H1 (cell line): ENCODE results near the gene PTGIR. TPM values are rescaled to one million over a fixed set of nuclear protein-coding genes. Genes with fewer than 3 reads are reported as not detected.

Experiments used
- CTCF ChIA-PET: fragments of 300-600 bp; sonication (Branson Sonifier 250); formaldehyde crosslinking; loops from one replicate; lab custom pipeline; 2021; ENCODE audit not compliant: partially characterized antibody; lab: Charles Lee
- POLR2A ChIA-PET: fragments of 300-600 bp; sonication (Branson Sonifier 250); formaldehyde crosslinking; loops from one replicate; lab custom pipeline; 2021; ENCODE audit warnings: inconsistent platforms; ENCODE audit not compliant: partially characterized antibody; lab: Charles Lee
- DNase-seq, 2 experiments: peaks; one replicate each; pipeline versions ENCODE4 v3.0.0 to v3.0.0-alpha.2; 2010 to 2022; ENCODE audit warnings: low spot score in 2 of 2, low read depth in 1 of 2, mixed read lengths in 1 of 2
- FAIRE-seq: peaks from 2 replicates; lab custom pipeline; 2011; peaks lifted over from hg19 to GRCh38; lab: Jason Lieb, UNC
- H2AFZ ChIP-seq: 2 replicates; pipeline ENCODE4 v1.8.1; 2012; ENCODE audit warnings: low read length, inconsistent platforms
- H2AK5ac ChIP-seq: 2 replicates; pipeline ENCODE4 v1.6.1; 2013; ENCODE audit warnings: low read depth, low read length
- H2BK120ac ChIP-seq: replicated peaks from 2 replicates; pipeline ENCODE3; 2013; ENCODE audit warnings: low read depth, low read length, inconsistent platforms
- H2BK12ac ChIP-seq: 2 replicates; pipeline ENCODE4 v1.6.1; 2013; ENCODE audit warnings: low read depth, low read length
- H2BK15ac ChIP-seq: 2 replicates; pipeline ENCODE4 v1.6.1; 2013; ENCODE audit warnings: low read length
- H2BK20ac ChIP-seq: 2 replicates; pipeline ENCODE4 v1.6.1; 2013; ENCODE audit warnings: low read length
- H2BK5ac ChIP-seq: 2 replicates; pipeline ENCODE4 v1.6.1; 2013; ENCODE audit warnings: low read depth, low read length
- H3K14ac ChIP-seq: 2 replicates; pipeline ENCODE4 v1.6.1; 2013; ENCODE audit warnings: inconsistent platforms; ENCODE audit not compliant: insufficient read length
- H3K18ac ChIP-seq: 2 replicates; pipeline ENCODE4 v1.6.1; 2013; ENCODE audit warnings: low read length; ENCODE audit errors: extremely low read depth
- H3K23ac ChIP-seq: 2 replicates; pipeline ENCODE4 v1.6.1; 2013; ENCODE audit warnings: inconsistent platforms; ENCODE audit not compliant: insufficient read length
- H3K23me2 ChIP-seq: 2 replicates; pipeline ENCODE4 v1.6.1; 2013; ENCODE audit warnings: low read depth, low read length
- H3K27ac ChIP-seq: 2 replicates; pipeline ENCODE4 v1.6.1; 2011; ENCODE audit warnings: low read depth, low read length, inconsistent platforms
- H3K27me3 ChIP-seq, 4 experiments: replicated peaks in 1 of 4; 1 replicate in 1 of 4; 2 replicates in 3 of 4; pipeline versions ENCODE4 v1.6.1 to v1.8.1; 2011 to 2013; ENCODE audit warnings: low read length in 3 of 4, mild to moderate bottlenecking in 3 of 4, inconsistent platforms in 2 of 4, mixed read lengths in 2 of 4, moderate library complexity in 1 of 4; ENCODE audit not compliant: control insufficient read depth in 3 of 4, insufficient read depth in 3 of 4; ENCODE audit errors: extremely low read depth in 1 of 4
- H3K36me3 ChIP-seq, 4 experiments: 2 replicates each; pipeline versions ENCODE4 v1.6.1 to v1.8.1; 2011 to 2013; ENCODE audit warnings: mild to moderate bottlenecking in 4 of 4, low read length in 3 of 4, moderate library complexity in 2 of 4, control low read depth in 1 of 4, inconsistent platforms in 1 of 4; ENCODE audit not compliant: insufficient read depth in 4 of 4, control insufficient read depth in 2 of 4
- H3K4ac ChIP-seq: replicated peaks from 2 replicates; pipeline ENCODE3; 2013; ENCODE audit warnings: low read length, low read depth, mixed read lengths, inconsistent platforms; ENCODE audit not compliant: insufficient read length
- H3K4me1 ChIP-seq, 4 experiments: replicated peaks in 1 of 4; 1 replicate in 1 of 4; 2 replicates in 3 of 4; pipeline versions ENCODE4 v1.6.1 to v1.8.1; 2011 to 2013; ENCODE audit warnings: low read length in 3 of 4, inconsistent platforms in 2 of 4, mixed read lengths in 1 of 4; ENCODE audit not compliant: insufficient read depth in 4 of 4, control insufficient read depth in 3 of 4
- H3K4me2 ChIP-seq, 2 experiments: 2 replicates each; pipeline versions ENCODE4 v1.6.1 to v1.8.1; 2011 to 2013; ENCODE audit warnings: low read depth in 2 of 2, low read length in 2 of 2, control low read depth in 1 of 2, inconsistent platforms in 1 of 2, mild to moderate bottlenecking in 1 of 2; ENCODE audit not compliant: insufficient read depth in 1 of 2
- H3K4me3 ChIP-seq, 4 experiments: fragments of 200-600, 300-600 bp in 1 of 4; sonication (generic), shearing (Covaris generic), sonication (Bioruptor Twin) in 1 of 4; 2 replicates each; pipeline versions ENCODE4 v1.5.1 to v1.8.1; 2011 to 2016; ENCODE audit warnings: low read length in 4 of 4, low read depth in 3 of 4, control low read depth in 2 of 4, inconsistent platforms in 2 of 4, mild to moderate bottlenecking in 2 of 4, mixed read lengths in 1 of 4, moderate library complexity in 1 of 4; ENCODE audit not compliant: insufficient read depth in 2 of 4; ENCODE audit errors: extremely low read depth in 1 of 4
- H3K56ac ChIP-seq: replicated peaks from 2 replicates; pipeline ENCODE3; 2013; ENCODE audit warnings: low read depth, mild to moderate bottlenecking, mixed read lengths, low read length, inconsistent platforms; ENCODE audit not compliant: insufficient read length
- H3K79me1 ChIP-seq: 2 replicates; pipeline ENCODE4 v1.6.1; 2013; ENCODE audit warnings: low read depth, low read length, control low read depth
- H3K79me2 ChIP-seq, 2 experiments: 2 replicates each; pipeline versions ENCODE4 v1.6.1 to v1.8.1; 2012 to 2013; ENCODE audit warnings: low read length in 2 of 2, mild to moderate bottlenecking in 2 of 2, inconsistent platforms in 1 of 2; ENCODE audit not compliant: insufficient read depth in 2 of 2, control insufficient read depth in 1 of 2
- H3K9ac ChIP-seq, 4 experiments: replicated peaks in 1 of 4; 1 replicate in 1 of 4; 2 replicates in 3 of 4; pipeline versions ENCODE4 v1.6.1 to v1.8.1; 2011 to 2013; ENCODE audit warnings: low read depth in 3 of 4, low read length in 3 of 4, control low read depth in 2 of 4, mild to moderate bottlenecking in 2 of 4, moderate library complexity in 2 of 4, inconsistent platforms in 1 of 4; ENCODE audit errors: extremely low read depth in 1 of 4
- H3K9me3 ChIP-seq, 2 experiments: 2 replicates each; pipeline versions ENCODE4 v1.6.1 to v1.8.1; 2012 to 2013; ENCODE audit warnings: mild to moderate bottlenecking in 2 of 2, moderate library complexity in 2 of 2, control low read depth in 1 of 2, inconsistent platforms in 1 of 2, low read depth in 1 of 2, low read length in 1 of 2, mixed read lengths in 1 of 2; ENCODE audit not compliant: insufficient read depth in 2 of 2
- H4K20me1 ChIP-seq, 2 experiments: replicated peaks in 1 of 2; 2 replicates each; pipeline versions ENCODE3 to v1.8.1; 2011 to 2013; ENCODE audit warnings: inconsistent platforms in 2 of 2, low read length in 2 of 2, mild to moderate bottlenecking in 1 of 2; ENCODE audit not compliant: insufficient read depth in 2 of 2, control insufficient read depth in 1 of 2
- H4K5ac ChIP-seq: 2 replicates; pipeline ENCODE4 v1.6.1; 2013; ENCODE audit warnings: low read length, low read depth, mixed read lengths, inconsistent platforms; ENCODE audit not compliant: insufficient read length
- H4K8ac ChIP-seq: 2 replicates; pipeline ENCODE4 v1.8.0; 2013; ENCODE audit warnings: mild to moderate bottlenecking, moderate library complexity, low read length, inconsistent platforms; ENCODE audit not compliant: insufficient read depth; ENCODE audit errors: extremely low read depth
- H4K91ac ChIP-seq: replicated peaks from 2 replicates; pipeline ENCODE3; 2013; ENCODE audit warnings: low read length, mixed read lengths, inconsistent platforms; ENCODE audit not compliant: insufficient read length
- ASH2L ChIP-seq: fragments of 200-600, 300-600 bp; sonication (generic); IDR thresholded peaks from one replicate; pipeline ENCODE4 v1.7.1; 2017; ENCODE audit warnings: low read length
- CBX8 ChIP-seq: fragments of 300-800, 300-1000 bp; sonication (generic); IDR thresholded peaks from 2 replicates; pipeline ENCODE4 v1.7.1; 2016; ENCODE audit warnings: low read depth, low read length, borderline replicate concordance
- CEBPB ChIP-seq: IDR thresholded peaks from 2 replicates; pipeline ENCODE4 v1.6.1; 2012; ENCODE audit warnings: low read depth, low read length
- CHD2 ChIP-seq: IDR thresholded peaks from 2 replicates; pipeline ENCODE4 v1.6.1; 2012; ENCODE audit warnings: low read length, improper control_type of control experiment
- CREB1 ChIP-seq: IDR thresholded peaks from 2 replicates; pipeline ENCODE4 v1.6.1; 2012; ENCODE audit warnings: inconsistent platforms
- EZH2 ChIP-seq: fragments of 200-600 bp; sonication (generic); IDR thresholded peaks from 2 replicates; pipeline ENCODE4 v1.7.1; 2012; ENCODE audit warnings: low read depth, mild to moderate bottlenecking, moderate library complexity, low read length, inconsistent platforms; ENCODE audit not compliant: severe bottlenecking
- HDAC6 ChIP-seq: IDR thresholded peaks from one replicate; pipeline ENCODE4 v1.7.1; 2012; ENCODE audit warnings: low read depth, mild to moderate bottlenecking, inconsistent platforms, low read length, moderate library complexity
- KDM4A ChIP-seq: IDR thresholded peaks from one replicate; pipeline ENCODE4 v1.7.1; 2012; ENCODE audit warnings: low read depth, mild to moderate bottlenecking, moderate library complexity, low read length, inconsistent platforms; ENCODE audit not compliant: severe bottlenecking
- RBBP5 ChIP-seq: IDR thresholded peaks from 2 replicates; pipeline ENCODE4 v1.7.1; 2012; ENCODE audit warnings: low read depth, mild to moderate bottlenecking, inconsistent platforms, low read length, moderate library complexity, borderline replicate concordance
- SIX5 ChIP-seq: IDR thresholded peaks from 2 replicates; pipeline ENCODE4 v1.6.1; 2011; ENCODE audit warnings: mild to moderate bottlenecking, low read depth, low read length
- WGBS, 2 experiments: shearing (Covaris generic) in 1 of 2; methylation state at CpG; one replicate each; pipeline versions ENCODE4 v1.1.6 to v1.1.7; 2013 to 2015; ENCODE audit warnings: low lambda C conversion rate in 2 of 2, mixed read lengths in 2 of 2, inconsistent platforms in 1 of 2, low coverage in 1 of 2, missing lambda C conversion rate in 1 of 2; ENCODE audit not compliant: insufficient replicate concordance in 2 of 2, insufficient coverage in 1 of 2, insufficient read length in 1 of 2; ENCODE audit errors: extremely low coverage in 1 of 2, missing lambda C conversion rate in 1 of 2; 5-methylcytosine and 5-hydroxymethylcytosine counted together
- polyA plus RNA-seq, 7 experiments: library from polyadenylated mRNA; depleted of rRNA in 3 of 7; stranded (reverse) in 5 of 7; unstranded in 2 of 7; fragments of >200 nt in 5 of 7; fragments of 200-250 nt in 2 of 7; gene quantifications; 1 replicate in 5 of 7; 2 replicates in 1 of 7; 4 replicates in 1 of 7; pipeline versions ENCODE4 v1.2.1 to v1.2.3, GENCODE V29; 2011 to 2013; ENCODE audit warnings: missing spikeins in 2 of 7, mixed read lengths in 2 of 7
- total RNA-seq: library from RNA; stranded (reverse); fragmentation: NEBNext Ultra II Directional; extraction: Animal tissue kit (Norgen Biotek cat#: 25700); gene quantifications from 2 replicates; pipeline ENCODE4 v1.2.1, GENCODE V29; 2021
- TF ChIP-seq, protein P1 (sequence below), 3 experiments: IDR thresholded peaks; 1 replicate in 2 of 3; 2 replicates in 1 of 3; pipeline versions ENCODE4 v1.5.1 to v1.6.1; 2011; ENCODE audit warnings: low read length in 3 of 3, mild to moderate bottlenecking in 3 of 3, inconsistent platforms in 2 of 3, low read depth in 1 of 3, moderate library complexity in 1 of 3; ENCODE audit not compliant: insufficient read depth in 1 of 3; ENCODE audit errors: control extremely low read depth in 1 of 3
- TF ChIP-seq, protein P2 (sequence below): IDR thresholded peaks from 2 replicates; pipeline ENCODE4 v1.6.1; 2012; ENCODE audit warnings: inconsistent platforms

Gene PTGIR
- total and polyA plus RNA-seq, 2 of the 8 experiments (the other 6 are each of a cell fraction or from before 2014, with no cell fraction given), result 0.15 TPM; not detected in 1

DNA sequence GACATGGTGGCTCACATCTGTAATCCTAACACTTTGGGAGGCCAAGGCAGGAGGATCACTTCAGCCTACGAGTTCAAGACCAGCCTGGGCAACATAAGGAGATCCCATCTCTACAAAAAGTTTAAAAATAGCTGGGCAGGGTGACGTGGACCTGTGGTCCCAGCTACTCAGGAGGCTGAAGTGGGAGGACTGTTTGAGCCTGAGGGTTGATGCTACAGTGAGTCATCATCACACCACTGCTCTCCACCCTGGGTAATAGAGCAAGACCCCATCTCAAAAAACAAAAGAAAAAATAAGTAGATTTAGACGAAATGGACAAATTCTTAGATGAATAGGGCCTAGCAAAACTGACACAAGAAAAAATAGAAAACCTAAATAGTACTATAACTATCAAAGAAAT, 21.5 kb upstream of the PTGIR start:
- H3K4me3 ChIP-seq, result no peak overlapping the region
- H2BK12ac ChIP-seq, result no peak overlapping the region
- no peak overlapping the region for H2BK5ac ChIP-seq
- no peak overlapping the region for H2BK120ac ChIP-seq
- H2AFZ ChIP-seq, result no peak overlapping the region
- H2BK20ac ChIP-seq, result no peak overlapping the region
- no peak overlapping the region for H3K18ac ChIP-seq
- no peak overlapping the region for H3K56ac ChIP-seq
- no peaks in the 10 kb centered on the region; a peak in 1 of 7 replicates for H3K4me1 ChIP-seq
- no peak overlapping the region for H4K91ac ChIP-seq
- no peak overlapping the region for H3K27ac ChIP-seq
- H4K8ac ChIP-seq, result no peak overlapping the region; the same call in 1 of the 2 replicates
- H2BK15ac ChIP-seq, result no peak overlapping the region
- no peak overlapping the region for H3K4me2 ChIP-seq
- ChIA-PET CTCF (interaction anchor here (0.5 to 2.7 kb wide), 2 partner anchors 16 to 103 kb away, joined by 3 to 17 read pairs; partner anchors contain the start of gene DACT3), POLR2A (no interaction called here)
- H3K36me3 ChIP-seq, result peaks cover 0 to 8% (median 0%) of the 10 kb centered on the region in 4 experiments; a peak in 1 of 8 replicates
- H3K9ac ChIP-seq, result no peak overlapping the region
- no peak overlapping the region for H4K5ac ChIP-seq
- H3K23ac ChIP-seq, result no peak overlapping the region
- H3K79me2 ChIP-seq, result no peaks in the 10 kb centered on the region
- H3K79me1 ChIP-seq, result no peaks in the 10 kb centered on the region
- FAIRE-seq (no peak), DNase-seq (no peak)
- no peak overlapping the region for H2AK5ac ChIP-seq
- H3K27me3 ChIP-seq, result peaks cover 30 to 45% (median 39%) of the 10 kb centered on the region in 4 experiments
- H3K9me3 ChIP-seq, result peaks cover 0 to 8% of the 10 kb centered on the region in 2 experiments; a peak in 1 of 4 replicates
- no peak overlapping the region for H3K4ac ChIP-seq
- peaks cover 7% of the 10 kb centered on the region; the same call in 1 of the 2 replicates for H3K23me2 ChIP-seq
- 87% methylated on average over 3 of the region's 3 CpGs; no CpG with 5 or more reads in 1 of the 2 experiments for WGBS, 2 experiments
- H3K14ac ChIP-seq, result no peak overlapping the region
- no peaks in the 10 kb centered on the region for H4K20me1 ChIP-seq
- TF ChIP-seq RBBP5 (no peak), HDAC6 (no peak), CREB1 (no peak), KDM4A (no peak), CBX8 (no peak), CHD2 (no peak), EZH2 (no peak), ASH2L (no peak), SIX5 (no peak), CEBPB (no peak)
- TF ChIP-seq, protein P1, sequence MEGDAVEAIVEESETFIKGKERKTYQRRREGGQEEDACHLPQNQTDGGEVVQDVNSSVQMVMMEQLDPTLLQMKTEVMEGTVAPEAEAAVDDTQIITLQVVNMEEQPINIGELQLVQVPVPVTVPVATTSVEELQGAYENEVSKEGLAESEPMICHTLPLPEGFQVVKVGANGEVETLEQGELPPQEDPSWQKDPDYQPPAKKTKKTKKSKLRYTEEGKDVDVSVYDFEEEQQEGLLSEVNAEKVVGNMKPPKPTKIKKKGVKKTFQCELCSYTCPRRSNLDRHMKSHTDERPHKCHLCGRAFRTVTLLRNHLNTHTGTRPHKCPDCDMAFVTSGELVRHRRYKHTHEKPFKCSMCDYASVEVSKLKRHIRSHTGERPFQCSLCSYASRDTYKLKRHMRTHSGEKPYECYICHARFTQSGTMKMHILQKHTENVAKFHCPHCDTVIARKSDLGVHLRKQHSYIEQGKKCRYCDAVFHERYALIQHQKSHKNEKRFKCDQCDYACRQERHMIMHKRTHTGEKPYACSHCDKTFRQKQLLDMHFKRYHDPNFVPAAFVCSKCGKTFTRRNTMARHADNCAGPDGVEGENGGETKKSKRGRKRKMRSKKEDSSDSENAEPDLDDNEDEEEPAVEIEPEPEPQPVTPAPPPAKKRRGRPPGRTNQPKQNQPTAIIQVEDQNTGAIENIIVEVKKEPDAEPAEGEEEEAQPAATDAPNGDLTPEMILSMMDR (IDR thresholded peaks at IDR 0.05; ENCODE audit: control extremely low read depth in 1 of 3, insufficient read depth in 1 of 3, low read depth in 1 of 3, low read length in 3 of 3), result no peak
- TF ChIP-seq, protein P2, sequence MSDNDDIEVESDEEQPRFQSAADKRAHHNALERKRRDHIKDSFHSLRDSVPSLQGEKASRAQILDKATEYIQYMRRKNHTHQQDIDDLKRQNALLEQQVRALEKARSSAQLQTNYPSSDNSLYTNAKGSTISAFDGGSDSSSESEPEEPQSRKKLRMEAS, result no peak
